Stimulated activated CD8-positive, alpha-beta memory T cell treated with anti-CD3 and anti-CD28 coated beads, Interleukin-15, amount 100 ng/mL, for 4 hours (primary cell): ENCODE data around the gene GALNS.
A peak's percentile ranks its signal among the peaks of the same experiment; 100 is the strongest.
"Not testable (repeated sequence)": the region's sequence is repeated elsewhere in the genome, so short reads cannot be mapped to it uniquely, and the experiment has no call there.

Experiments used
- DNase-seq, 2 donors: peaks; one replicate each; pipeline ENCODE4 v3.0.0-alpha.2; 2020; ENCODE audit warnings: low read depth in 2 of 2

The GALNS gene

GRCh38 chr16:88805340-88805715 is 51.4 kb downstream of the GALNS start:
- DNase-seq, result no peak

DNA sequence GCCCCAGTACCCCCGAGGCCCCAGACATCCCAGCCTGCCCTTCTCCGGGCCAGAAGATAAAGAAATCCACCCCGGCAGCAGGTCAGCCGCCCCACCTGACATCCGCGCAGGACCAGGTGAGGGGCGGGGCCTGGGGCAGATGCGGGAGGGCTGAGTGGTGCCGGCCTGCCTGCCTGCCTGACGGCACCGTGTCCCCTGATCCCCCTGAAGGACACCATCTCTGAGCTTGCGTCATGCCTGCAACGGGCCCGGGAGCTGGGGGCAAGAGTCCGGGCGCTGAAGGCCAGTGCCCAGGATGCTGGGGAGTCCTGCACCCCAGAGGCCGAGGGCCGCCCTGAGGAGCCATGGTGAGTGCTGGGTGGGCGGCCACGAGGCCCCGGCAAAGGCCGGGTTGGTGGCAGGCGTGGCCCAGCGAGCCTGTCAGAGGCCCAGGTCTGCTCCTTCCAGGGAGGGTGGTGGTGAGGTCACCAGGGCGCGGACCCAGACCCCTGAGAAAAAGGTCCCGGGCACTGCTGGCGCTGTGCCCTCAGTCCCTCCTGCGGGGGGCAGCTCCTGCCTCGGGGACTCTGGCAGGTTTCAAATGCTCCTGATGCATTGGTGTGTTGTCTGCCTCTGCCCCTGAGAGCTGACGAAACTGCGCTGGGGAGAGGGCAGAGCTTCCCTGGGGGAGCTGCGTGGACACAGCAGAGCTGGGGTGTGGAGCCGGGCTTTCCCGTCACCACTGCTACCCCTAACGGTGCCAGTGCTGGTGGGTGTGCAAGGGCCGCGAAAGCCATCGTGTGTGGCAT is 52.0 kb downstream of the GALNS start:
- no peak for DNase-seq

GRCh38 chr16:88804173-88804551 is 52.6 kb downstream of the GALNS start:
- no peak for DNase-seq

DNA sequence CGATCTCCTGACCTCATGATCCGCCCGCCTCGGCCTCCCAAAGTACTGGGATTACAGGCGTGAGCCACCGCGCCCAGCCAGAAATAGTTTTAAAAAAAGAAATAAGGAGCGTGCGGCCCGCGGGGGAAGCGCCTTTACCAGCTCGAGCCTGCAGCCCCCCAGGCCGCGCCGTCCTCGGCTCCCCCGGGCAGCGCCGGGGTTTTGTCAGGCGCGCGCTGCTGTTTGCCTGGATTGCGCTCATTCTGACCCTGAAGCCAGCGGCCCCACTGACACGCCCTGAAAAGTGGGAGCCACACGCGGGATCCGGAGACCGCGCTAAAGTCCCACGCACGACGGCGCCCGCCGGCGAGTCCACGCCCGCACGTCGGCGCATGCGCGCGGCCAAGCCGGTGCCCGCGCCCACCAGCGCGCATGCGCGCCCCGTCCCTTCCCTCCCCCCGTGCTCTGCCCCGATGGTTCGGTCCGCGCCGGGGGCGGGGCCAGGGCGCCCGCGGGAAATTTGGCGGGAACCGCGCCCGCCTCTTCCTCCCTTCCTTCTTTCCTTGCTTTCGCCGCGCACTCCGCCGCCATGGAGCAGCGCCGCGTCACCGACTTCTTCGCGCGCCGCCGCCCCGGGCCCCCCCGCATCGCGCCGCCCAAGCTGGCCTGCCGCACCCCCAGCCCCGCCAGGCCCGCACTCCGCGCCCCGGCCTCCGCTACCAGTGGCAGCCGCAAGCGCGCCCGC is 53.3 kb downstream of the GALNS start, which contains the start of gene CDT1:
CDT1 (plus strand) TSS at position 526 of the 724 bp plus-strand sequence; CDS start at position 569, 43 bp downstream.
- DNase-seq, result peak; percentile 60 to 75

DNA sequence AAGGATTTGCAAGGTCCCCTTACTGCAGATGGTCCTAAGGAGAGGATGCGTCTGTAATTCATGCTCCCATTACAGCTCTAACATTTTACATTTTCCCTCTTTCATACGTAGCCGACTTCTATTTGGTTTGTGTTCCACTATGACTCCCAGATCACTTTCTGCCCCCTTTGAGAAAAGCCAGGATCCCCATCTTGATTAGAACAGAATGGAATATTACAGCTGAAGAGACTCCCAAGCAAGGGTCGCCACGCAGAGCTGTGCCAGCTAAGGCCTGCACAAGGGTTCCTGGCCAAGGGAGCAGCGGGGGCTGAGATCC is 56.5 kb downstream of the GALNS start:
- no peak for DNase-seq

GRCh38 chr16:88799569-88800276 is 57.0 kb downstream of the GALNS start:
- no peak for DNase-seq

DNA sequence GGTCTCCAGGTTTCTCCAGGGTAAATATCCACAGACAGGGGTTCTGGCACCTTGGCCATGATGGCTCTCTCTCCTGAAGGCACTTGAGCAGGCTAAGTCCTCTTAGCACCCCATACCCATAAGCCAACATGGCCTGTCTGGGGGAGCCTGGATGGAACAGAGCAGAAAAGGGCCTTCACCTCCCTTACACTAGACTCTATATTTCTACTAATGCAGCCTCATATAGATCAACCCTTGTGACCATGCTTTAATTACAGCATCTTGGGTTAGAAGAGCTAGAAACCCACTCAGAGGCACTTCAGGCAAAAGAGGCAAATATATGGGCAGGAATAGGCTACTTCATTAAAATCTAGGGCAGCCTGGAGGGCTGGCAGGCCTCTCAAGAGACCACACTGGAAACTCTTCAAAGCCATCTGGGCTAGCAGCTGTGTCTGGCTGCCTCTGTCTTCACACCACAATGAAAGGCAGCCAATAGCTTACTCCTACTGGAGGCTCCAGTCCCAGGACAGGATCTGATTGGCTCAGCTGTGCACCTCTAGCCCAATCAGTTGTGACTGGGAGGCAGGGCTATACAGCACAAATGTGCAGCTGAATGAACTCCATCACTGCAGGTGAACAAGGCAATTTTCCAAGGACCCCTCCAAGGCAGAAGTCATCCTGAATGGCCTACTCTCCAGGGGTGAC is 57.8 kb downstream of the GALNS start:
- no peak for DNase-seq

DNA sequence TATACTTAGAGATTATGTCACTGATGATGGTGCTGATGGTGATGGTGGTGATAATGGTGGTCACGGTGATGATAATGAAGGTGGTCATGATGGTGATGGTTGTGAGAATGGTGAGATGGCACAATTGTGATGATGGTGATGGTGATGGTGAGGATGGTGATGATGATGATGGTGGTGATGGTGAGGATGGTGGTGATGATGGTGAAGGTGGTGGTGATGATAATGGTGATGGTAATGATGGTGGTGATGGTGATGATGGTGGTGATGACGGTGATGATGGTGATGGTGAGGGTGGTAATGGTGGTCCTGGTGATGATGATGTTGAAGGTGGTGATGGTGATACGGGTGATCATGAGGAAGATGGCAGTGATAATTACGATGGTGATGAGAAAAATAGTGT is 58.7 kb downstream of the GALNS start:
- DNase-seq, result no peak

- DNase-seq, result no peak
These were observed 60.5 kb downstream of the GALNS start for GRCh38 chr16:88796278-88796677.

GRCh38 chr16:88793251-88793954 is 63.3 kb downstream of the GALNS start:
- DNase-seq, result no peak

- no peak for DNase-seq
These were observed 64.0 kb downstream of the GALNS start for GRCh38 chr16:88792668-88793250.

DNA sequence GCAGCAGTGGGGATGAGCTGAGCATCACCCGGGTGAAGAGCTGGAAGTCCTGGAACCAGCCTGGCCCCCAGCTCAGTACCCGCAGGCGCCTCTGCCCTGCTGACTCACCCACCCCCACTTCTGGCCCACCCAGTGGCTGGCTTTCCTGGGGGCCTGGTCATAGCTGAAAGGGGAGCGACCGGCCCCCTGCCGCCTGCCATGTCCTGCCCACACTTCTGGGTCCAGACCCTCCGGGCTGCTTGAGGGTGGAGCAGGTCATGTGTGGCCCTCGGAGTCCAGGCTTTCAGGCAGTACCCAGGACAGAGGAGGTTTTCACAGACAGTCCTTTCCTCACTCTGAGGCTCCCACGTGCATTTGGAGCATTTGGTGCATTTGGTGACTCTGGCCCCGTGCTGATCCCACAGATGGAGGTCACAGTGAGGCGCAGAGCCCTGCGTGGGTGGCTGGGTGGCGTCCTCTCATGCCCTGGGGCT is 64.6 kb downstream of the GALNS start:
- DNase-seq, result no peak

GRCh38 chr16:88790312-88791211 is 66.2 kb downstream of the GALNS start:
- DNase-seq, result no peak

DNA sequence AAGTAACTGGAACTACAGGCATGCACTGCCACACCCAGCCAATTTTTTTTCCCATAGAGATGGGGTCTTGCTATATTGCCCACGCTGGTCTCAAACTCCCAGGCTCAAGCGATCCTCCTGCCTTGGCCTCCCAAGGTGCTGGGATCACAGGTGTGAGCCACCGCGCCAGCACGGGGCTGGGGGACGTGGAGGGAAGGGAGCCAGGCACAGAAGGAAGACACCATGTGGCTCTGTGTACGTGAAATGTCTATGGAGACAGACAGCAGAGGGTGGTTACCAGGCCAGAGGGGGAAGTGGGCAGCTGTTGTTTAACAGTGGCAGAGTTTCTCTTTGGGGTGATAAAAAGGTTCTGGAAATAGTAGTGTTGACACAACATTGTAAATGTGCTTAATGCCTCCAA is 67.2 kb downstream of the GALNS start:
- DNase-seq, result no peak

- DNase-seq, result not testable (repeated sequence)
These were observed 68.0 kb downstream of the GALNS start for GRCh38 chr16:88788749-88789148.

DNA sequence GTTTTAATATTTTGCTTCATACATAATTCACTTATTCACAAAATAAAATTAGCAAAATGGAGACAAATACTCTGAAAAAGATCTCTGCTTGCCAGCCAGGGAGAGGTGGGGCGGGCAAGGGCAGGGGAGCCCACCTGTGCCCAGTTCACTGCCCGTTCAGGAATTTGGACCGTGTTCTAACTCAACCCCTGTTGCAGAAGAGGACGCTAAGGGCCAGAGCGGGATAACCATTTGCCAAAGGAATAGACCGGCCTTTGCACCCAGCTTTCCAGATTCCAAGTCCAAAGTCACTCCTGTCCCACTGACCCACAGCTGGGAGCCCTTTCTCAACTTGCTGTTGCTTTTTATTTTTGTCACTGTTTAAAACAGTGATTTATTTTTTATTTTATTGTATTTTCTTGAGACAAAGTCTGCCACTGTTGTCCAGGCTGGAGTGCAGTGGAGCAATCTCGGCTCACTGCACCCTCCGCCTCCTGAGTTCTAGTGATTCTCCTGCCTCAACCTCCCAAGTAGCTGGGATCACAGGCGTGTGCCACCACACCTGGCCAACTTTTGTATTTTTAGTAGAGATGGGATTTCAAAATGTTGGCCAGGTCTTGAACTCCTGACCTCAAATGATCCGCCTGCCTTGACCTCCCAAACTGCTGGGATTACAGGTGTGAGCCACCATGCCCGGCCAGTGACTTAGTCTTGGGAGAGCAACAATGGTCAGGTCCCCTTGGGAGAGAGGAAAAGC is 69.0 kb downstream of the GALNS start:
- no peak for DNase-seq

DNA sequence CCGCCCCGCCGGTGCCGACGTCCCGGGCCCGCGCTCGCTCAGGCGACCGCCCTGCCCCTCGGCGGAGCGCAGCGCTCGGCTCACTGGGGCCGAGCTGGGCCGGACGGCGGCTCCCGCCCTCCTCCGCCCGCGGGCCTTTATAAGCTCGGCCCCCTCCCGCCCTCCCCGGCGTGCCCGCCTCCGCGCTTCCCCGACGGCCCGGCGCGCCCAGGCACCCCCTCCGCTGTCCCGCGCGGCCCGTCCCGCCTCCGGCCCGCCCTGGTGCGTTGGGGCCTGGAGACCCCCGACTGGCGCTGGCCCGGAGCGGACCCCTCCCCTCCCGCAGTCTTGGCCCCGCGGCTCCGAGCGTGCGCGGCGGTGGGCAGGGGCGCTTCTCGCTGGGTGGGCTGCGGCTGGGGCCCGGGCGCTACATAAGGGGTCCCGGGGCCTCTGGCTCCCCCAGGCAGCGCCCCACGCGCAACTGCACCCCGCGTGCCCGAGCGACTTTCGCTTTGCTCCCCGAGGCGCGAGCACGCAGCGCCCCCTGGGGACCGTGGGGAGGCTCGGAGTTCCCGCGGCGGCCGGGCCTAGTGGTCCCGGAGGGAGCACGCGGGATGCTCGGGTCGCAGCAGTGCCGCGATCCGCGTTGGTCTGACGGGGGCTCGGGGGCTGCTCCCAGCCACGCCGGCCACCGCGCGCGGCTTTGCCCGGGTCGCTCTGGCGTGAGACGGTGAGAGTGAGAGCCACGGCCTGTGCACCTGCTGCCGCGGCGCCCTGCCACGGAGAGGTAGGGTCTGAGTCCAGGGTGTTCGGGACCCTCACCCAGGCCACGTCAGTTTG is 71.4 kb downstream of the GALNS start, which contains the start of gene PIEZO1:
PIEZO1 (minus strand) TSS at position 115 of the 819 bp plus-strand sequence. CDS start 256 bp downstream, outside the sequence.
- peak; percentile 69 to 72 for DNase-seq

GRCh38 chr16:88784856-88785105 is 72.0 kb downstream of the GALNS start:
- DNase-seq, result no peak
